Erythroblast (primary cell): ENCODE measurements around the gene SLC2A13.
"Not testable (repeated sequence)": the region's sequence is repeated elsewhere in the genome, so short reads cannot be mapped to it uniquely, and the experiment has no call there.

Experiments used
- DNase-seq, 2 experiments: peaks; one replicate each; lab custom pipeline; 2025; lab: John Stamatoyannopoulos, UW
- GATA1 ChIP-seq: IDR thresholded peaks from 2 replicates; pipeline ENCODE4 v1.6.1; 2011; ENCODE audit warnings: low read depth, mild to moderate bottlenecking, control low read depth, low read length, moderate library complexity
- POLR2A ChIP-seq: IDR thresholded peaks from 2 replicates; pipeline ENCODE4 v1.6.1; 2011; ENCODE audit warnings: mild to moderate bottlenecking, low read length

SLC2A13 gene

GRCh38 chr12:39852346-39852745 is 253.5 kb downstream of the SLC2A13 start:
- DNase-seq = no peak
- TF ChIP-seq GATA1 (no peak), POLR2A (no peak)

- DNase-seq = not testable (repeated sequence)
These were observed 257.7 kb downstream of the SLC2A13 start for GRCh38 chr12:39848218-39848617.

- no peak for DNase-seq
- TF ChIP-seq POLR2A (no peak), GATA1 (no peak)
These were observed 258.8 kb downstream of the SLC2A13 start for GRCh38 chr12:39846971-39847650.

GRCh38 chr12:39846304-39846703 is 259.6 kb downstream of the SLC2A13 start:
- DNase-seq = no peak
- TF ChIP-seq POLR2A (no peak), GATA1 (no peak)

- TF ChIP-seq POLR2A = no peak
- no peak for TF ChIP-seq GATA1
- DNase-seq = no peak
These were observed 265.5 kb downstream of the SLC2A13 start for GRCh38 chr12:39840422-39840821.

- TF ChIP-seq GATA1 = no peak
- TF ChIP-seq POLR2A = no peak
- DNase-seq = no peak
These were observed 266.8 kb downstream of the SLC2A13 start for GRCh38 chr12:39839072-39839471.

GRCh38 chr12:39835517-39836489 is 270.1 kb downstream of the SLC2A13 start:
- TF ChIP-seq POLR2A = no peak
- no peak for TF ChIP-seq GATA1
- no peak for DNase-seq

GRCh38 chr12:39831587-39832315 is 274.1 kb downstream of the SLC2A13 start:
- TF ChIP-seq POLR2A = no peak
- TF ChIP-seq GATA1 = no peak
- no peak for DNase-seq

GRCh38 chr12:39830852-39831520 is 274.9 kb downstream of the SLC2A13 start:
- no peak for DNase-seq
- TF ChIP-seq GATA1 (no peak), POLR2A (no peak)

GRCh38 chr12:39830171-39830570 is 275.7 kb downstream of the SLC2A13 start:
- TF ChIP-seq POLR2A (no peak), GATA1 (no peak)
- DNase-seq = no peak

GRCh38 chr12:39824505-39825212 is 281.2 kb downstream of the SLC2A13 start:
- no peak for TF ChIP-seq GATA1
- TF ChIP-seq POLR2A = no peak
- DNase-seq = no peak

GRCh38 chr12:39816671-39817185 is 289.2 kb downstream of the SLC2A13 start:
- TF ChIP-seq GATA1 = no peak
- TF ChIP-seq POLR2A = no peak
- no peak for DNase-seq
